NB4 (cell line): Measurements from ENCODE around the gene CDKN2B-AS1.
"Not testable (repeated sequence)": the region's sequence is repeated elsewhere in the genome, so short reads cannot be mapped to it uniquely, and the experiment has no call there.

Experiments
- DNase-seq: peaks from one replicate; pipeline ENCODE4 v3.0.0; 2010; ENCODE audit warnings: low read depth
- H3K4me3 ChIP-seq: one replicate; pipeline ENCODE4 v1.5.1; 2011; ENCODE audit warnings: mild to moderate bottlenecking, low read depth, low read length, moderate library complexity
- CTCF ChIP-seq: IDR thresholded peaks from one replicate; pipeline ENCODE4 v1.5.1; 2012; ENCODE audit warnings: low read depth, low read length
- MAX ChIP-seq: IDR thresholded peaks from 2 replicates; pipeline ENCODE4 v1.6.1; 2011; ENCODE audit warnings: low read depth, low read length
- MYC ChIP-seq: IDR thresholded peaks from 2 replicates; pipeline ENCODE4 v1.6.1; 2011; ENCODE audit warnings: low read depth, low read length
- POLR2A ChIP-seq: IDR thresholded peaks from 2 replicates; pipeline ENCODE4 v1.6.1; 2011; ENCODE audit warnings: mild to moderate bottlenecking; ENCODE audit not compliant: insufficient read length; ENCODE audit errors: extremely low read depth

Gene CDKN2B-AS1

GRCh38 chr9:22053178-22053577 is 58.6 kb downstream of the CDKN2B-AS1 start:
- DNase-seq = no peak
- H3K4me3 ChIP-seq = no peak overlapping the region
- TF ChIP-seq MAX (no peak), POLR2A (no peak), CTCF (no peak), MYC (no peak)

GRCh38 chr9:22054076-22054475 is 59.5 kb downstream of the CDKN2B-AS1 start:
- no peak for TF ChIP-seq POLR2A
- TF ChIP-seq MYC = no peak
- no peak for TF ChIP-seq CTCF
- no peak for TF ChIP-seq MAX
- no peak for DNase-seq

GRCh38 chr9:22054529-22054928 is 59.9 kb downstream of the CDKN2B-AS1 start:
- DNase-seq = no peak
- TF ChIP-seq CTCF (no peak), MYC (no peak), POLR2A (no peak), MAX (no peak)
- H3K4me3 ChIP-seq = no peak overlapping the region

More at GRCh38 chr9:22054076-22054475, 59.5 kb downstream of the CDKN2B-AS1 start:
- no peak overlapping the region for H3K4me3 ChIP-seq

- H3K4me3 ChIP-seq = no peak overlapping the region
- TF ChIP-seq MAX (no peak), MYC (no peak), POLR2A (no peak), CTCF (no peak)
- no peak for DNase-seq
These were observed 60.5 kb downstream of the CDKN2B-AS1 start for GRCh38 chr9:22055090-22055489.

- TF ChIP-seq MAX (no peak), POLR2A (no peak), MYC (no peak), CTCF (no peak)
- no peak overlapping the region for H3K4me3 ChIP-seq
- DNase-seq = no peak
These were observed 61.8 kb downstream of the CDKN2B-AS1 start for GRCh38 chr9:22056402-22056801.

GRCh38 chr9:22057972-22058371 is 63.4 kb downstream of the CDKN2B-AS1 start:
- H3K4me3 ChIP-seq, DNase-seq: not testable (repeated sequence)
